ENCODE results near the gene PACSIN1. TPM values are rescaled to one million over a fixed set of nuclear protein-coding genes. Genes with fewer than 3 reads are reported as not detected.

PACSIN1 gene
- total and polyA plus RNA-seq, 10 of the 15 experiments (the other 5 are each of a cell fraction or from before 2014, with no cell fraction given) = 0.50 to 9.4 (median 2.8) TPM

GRCh38 chr6:34568341-34569201 lies 102.7 kb downstream of the PACSIN1 start (continued):
- TF ChIP-seq PRDM15 (CRISPR knock-in tag; IDR thresholded peaks at IDR 0.05) (no peak), SIN3A (IDR thresholded peaks at IDR 0.05; ENCODE audit: low read depth, low read length) (no peak), CBFB (IDR thresholded peaks at IDR 0.05; ENCODE audit: low read depth) (no peak), FOXK2 (IDR thresholded peaks at IDR 0.05) (no peak), NBN (IDR thresholded peaks at IDR 0.05) (no peak)

GRCh38 chr6:34569361-34569973 lies 103.6 kb downstream of the PACSIN1 start:
- DNase-seq (ENCODE audit: low read depth, low spot score) = no peak
- Histone ChIP-seq H4K20me1 (ENCODE audit: control insufficient read depth, insufficient read depth) (no peaks in the 10 kb centered on the region), H3K4me2 (ENCODE audit: control insufficient read depth, insufficient read depth) (no peak overlapping the region), H3K4me3 (no peak overlapping the region), H3K9me3 (replicated peaks; ENCODE audit: control insufficient read depth, insufficient read depth, low read length) (no peaks in the 10 kb centered on the region), H3K36me3 (ENCODE audit: control insufficient read depth in 2 of 2, insufficient read depth in 2 of 2, low read length in 1 of 2) (no peaks in the 10 kb centered on the region), H3K27ac (ENCODE audit: control insufficient read depth, insufficient read depth) (no peak overlapping the region), H3K27me3 (replicated peaks in 1 of 2; ENCODE audit: control insufficient read depth in 2 of 2, insufficient read depth in 2 of 2, low read length in 1 of 2) (no peaks in the 10 kb centered on the region), H3K79me2 (ENCODE audit: control insufficient read depth, insufficient read depth, low read length) (no peaks in the 10 kb centered on the region), H3K4me1 (ENCODE audit: control insufficient read depth, insufficient read depth, low read length) (no peaks in the 10 kb centered on the region), H2AFZ (ENCODE audit: control insufficient read depth, low read depth, low read length) (no peak overlapping the region), H3K9ac (ENCODE audit: control insufficient read depth, insufficient read depth, low read length) (no peak overlapping the region)
- ChIA-PET SMC1A (ENCODE audit: uncharacterized antibody, unreplicated experiment) (no interaction called here), POLR2A (no interaction called here), RAD21 (ENCODE audit: unreplicated experiment) (interaction anchor here (1.2 to 1.3 kb wide), 2 partner anchors 70 to 109 kb away, joined by 3 read pairs; no protein-coding TSS in a partner anchor), CTCF (no interaction called here)
- intact Hi-C loops (cut with micrococcal nuclease; ENCODE audit: unreplicated experiment) (no loop called here), in situ Hi-C loops (cut with MboI) (no loop called here)
- no peak for TF ChIP-seq SRF (IDR thresholded peaks at IDR 0.05; ENCODE audit: low read depth in 2 of 2, low read length in 2 of 2)
- 32% methylated on average over 5 of the region's 5 CpGs for WGBS (ENCODE audit: insufficient coverage, insufficient replicate concordance, low lambda C conversion rate, missing lambda C conversion rate)
- no peak for FAIRE-seq
- no peak for ATAC-seq
- BruUV-seq (replicated peaks) = no TSS peak

All from GM12878 (cell line).